Suppressor macrophage treated with lipopolysaccharide for 4 hours (primary cell): ENCODE data around the gene SPTBN4.
"Not testable (repeated sequence)": the region's sequence is repeated elsewhere in the genome, so short reads cannot be mapped to it uniquely, and the experiment has no call there.

Source experiments
- DNase-seq: peaks from one replicate; pipeline ENCODE4 v3.0.0-alpha.2; 2020

SPTBN4 gene

GRCh38 chr19:40623403-40624251 is 156.8 kb downstream of the SPTBN4 start:
- DNase-seq: no peak

GRCh38 chr19:40624369-40625153 is 157.8 kb downstream of the SPTBN4 start:
- DNase-seq: not testable (repeated sequence)

GRCh38 chr19:40625406-40626120 is 158.8 kb downstream of the SPTBN4 start:
- DNase-seq: peak; percentile 43
